PC-9 (cell line): ENCODE results near the gene LAMA5. TPM values are rescaled to one million over a fixed set of nuclear protein-coding genes. Genes with fewer than 3 reads are reported as not detected.

ENCODE experiments used
- BruUV-seq: library from RNA; stranded (reverse); fragments of 400-500 nt; replicated peaks from 2 replicates; lab custom pipeline; 2021; lab: Mats Ljungman, UMichigan
- CTCF ChIA-PET: fragments of 300-600 bp; sonication (Branson Sonifier 250); formaldehyde crosslinking; loops from one replicate; lab custom pipeline; 2022; ENCODE audit warnings: antibody characterized with exemption; lab: Charles Lee
- POLR2A ChIA-PET: fragments of 300-600 bp; sonication (Branson Sonifier 250); formaldehyde crosslinking; loops from one replicate; lab custom pipeline; 2022; ENCODE audit warnings: antibody characterized with exemption; ENCODE audit not compliant: unreplicated experiment; lab: Charles Lee
- DNase-seq, 2 experiments: peaks; one replicate each; pipeline versions ENCODE4 v3.0.0 to v3.0.0-alpha.2; 2015 to 2022; ENCODE audit warnings: mixed read lengths in 1 of 2
- H2AFZ ChIP-seq: fragments of 200-600 bp; sonication (generic); 2 replicates; pipeline ENCODE4 v1.8.1; 2017; ENCODE audit warnings: antibody characterized with exemption
- H3F3A ChIP-seq: fragments of 200-600 bp; sonication (generic); 2 replicates; pipeline ENCODE4 v1.8.1; 2017; ENCODE audit warnings: antibody characterized with exemption, mild to moderate bottlenecking, low read depth; ENCODE audit not compliant: insufficient read depth
- H3K27ac ChIP-seq: fragments of 200-600 bp; sonication (generic); 2 replicates; pipeline ENCODE4 v1.6.1; 2016; ENCODE audit warnings: mixed run types
- H3K27me3 ChIP-seq: fragments of 200-600 bp; sonication (generic); 2 replicates; pipeline ENCODE4 v1.6.1; 2016; ENCODE audit warnings: low read depth, mixed run types; ENCODE audit not compliant: insufficient read depth
- H3K36me3 ChIP-seq: fragments of 200-600 bp; sonication (generic); 2 replicates; pipeline ENCODE4 v1.6.1; 2016; ENCODE audit warnings: low read depth, mixed run types
- H3K4me1 ChIP-seq: fragments of 200-600 bp; sonication (generic); replicated peaks from 2 replicates; pipeline ENCODE4 v1.6.1; 2016; ENCODE audit warnings: mixed run types; ENCODE audit not compliant: insufficient read depth
- H3K4me2 ChIP-seq: fragments of 200-600 bp; sonication (generic); 2 replicates; pipeline ENCODE4 v1.6.1; 2017; ENCODE audit warnings: mixed run types
- H3K4me3 ChIP-seq: fragments of 200-600 bp; sonication (generic); 2 replicates; pipeline ENCODE4 v1.6.1; 2016; ENCODE audit warnings: mixed run types
- H3K79me2 ChIP-seq: fragments of 200-600 bp; sonication (generic); 2 replicates; pipeline ENCODE4 v1.6.1; 2017; ENCODE audit warnings: low read depth, mixed run types
- H3K9me2 ChIP-seq: fragments of 200-600 bp; sonication (generic); 2 replicates; pipeline ENCODE4 v1.8.1; 2017; ENCODE audit warnings: mild to moderate bottlenecking; ENCODE audit not compliant: insufficient read depth
- H3K9me3 ChIP-seq: fragments of 200-600 bp; sonication (generic); 2 replicates; pipeline ENCODE4 v1.8.1; 2016; ENCODE audit warnings: low read depth; ENCODE audit not compliant: insufficient read depth
- H4K20me1 ChIP-seq: fragments of 200-600 bp; sonication (generic); 2 replicates; pipeline ENCODE4 v1.8.1; 2017; ENCODE audit not compliant: insufficient read depth
- EZH2 ChIP-seq: fragments of 200-600 bp; sonication (generic); IDR thresholded peaks from 2 replicates; pipeline ENCODE4 v1.8.0; 2017; ENCODE audit warnings: antibody characterized with exemption, low read depth
- intact Hi-C: fragments of 100-400 bp; cut with micrococcal nuclease; formaldehyde crosslinking; loops from one replicate; pipeline ENCODE4 v1.10.0; 2022; ENCODE audit not compliant: unreplicated experiment
- total RNA-seq: library from RNA; stranded (reverse); gene quantifications from 2 replicates; pipeline ENCODE4 v1.2.3, GENCODE V29; 2021
- TF ChIP-seq, protein P1 (sequence below): fragments of 200-600 bp; sonication (generic); conservative IDR thresholded peaks from 2 replicates; pipeline ENCODE4 v1.6.1; 2017; ENCODE audit warnings: mixed run types, antibody characterized with exemption, mild to moderate bottlenecking, moderate library complexity

The LAMA5 gene
- total RNA-seq, 1 experiment from 2014 or later, result 700 TPM

DNA sequence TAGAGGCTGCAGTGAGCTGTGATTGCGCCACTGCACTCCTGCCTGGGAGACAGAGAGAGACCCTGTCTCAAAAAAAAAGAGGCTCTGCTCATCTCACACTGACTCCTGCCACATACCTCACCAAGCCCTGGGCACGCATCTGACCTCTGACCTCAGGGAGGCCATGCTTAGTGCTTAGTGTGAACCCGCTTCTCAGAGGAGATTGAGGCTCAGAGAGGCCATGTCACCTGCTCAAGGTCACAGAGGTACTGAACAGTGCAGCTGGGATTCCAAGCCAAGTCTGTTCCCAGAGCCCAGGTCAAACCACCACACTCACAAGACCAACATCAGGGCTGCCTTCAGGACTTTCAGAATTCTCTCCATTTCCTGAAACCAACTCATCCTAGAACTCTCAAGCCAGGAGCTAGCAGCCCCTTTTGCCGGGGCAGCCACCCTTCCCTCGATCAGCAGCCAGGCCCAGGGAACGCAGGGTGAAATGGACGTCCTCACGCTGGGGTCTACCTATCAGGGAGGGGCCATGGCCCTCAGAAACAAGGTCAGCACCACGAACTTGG lies 37.1 kb upstream of the LAMA5 start:
- ChIA-PET POLR2A (no interaction called here), CTCF (no interaction called here)
- Histone ChIP-seq H3F3A (peaks cover 26% of the 10 kb centered on the region; the same call in 1 of the 2 replicates), H3K4me1 (peaks cover 18% of the 10 kb centered on the region), H3K36me3 (no peaks in the 10 kb centered on the region), H3K4me3 (no peak overlapping the region), H3K27ac (no peak overlapping the region), H3K9me2 (no peaks in the 10 kb centered on the region), H3K4me2 (no peak overlapping the region), H3K9me3 (no peaks in the 10 kb centered on the region), H3K79me2 (no peaks in the 10 kb centered on the region), H3K27me3 (no peaks in the 10 kb centered on the region), H4K20me1 (peaks cover 4% of the 10 kb centered on the region; the same call in 1 of the 2 replicates), H2AFZ (no peak overlapping the region)
- BruUV-seq, result no TSS peak
- DNase-seq, result no peak
- intact Hi-C loops, result loop anchor here (10.0 kb wide), 1 partner anchor 389 kb away; no protein-coding TSS in a partner anchor
- TF ChIP-seq, protein P1, sequence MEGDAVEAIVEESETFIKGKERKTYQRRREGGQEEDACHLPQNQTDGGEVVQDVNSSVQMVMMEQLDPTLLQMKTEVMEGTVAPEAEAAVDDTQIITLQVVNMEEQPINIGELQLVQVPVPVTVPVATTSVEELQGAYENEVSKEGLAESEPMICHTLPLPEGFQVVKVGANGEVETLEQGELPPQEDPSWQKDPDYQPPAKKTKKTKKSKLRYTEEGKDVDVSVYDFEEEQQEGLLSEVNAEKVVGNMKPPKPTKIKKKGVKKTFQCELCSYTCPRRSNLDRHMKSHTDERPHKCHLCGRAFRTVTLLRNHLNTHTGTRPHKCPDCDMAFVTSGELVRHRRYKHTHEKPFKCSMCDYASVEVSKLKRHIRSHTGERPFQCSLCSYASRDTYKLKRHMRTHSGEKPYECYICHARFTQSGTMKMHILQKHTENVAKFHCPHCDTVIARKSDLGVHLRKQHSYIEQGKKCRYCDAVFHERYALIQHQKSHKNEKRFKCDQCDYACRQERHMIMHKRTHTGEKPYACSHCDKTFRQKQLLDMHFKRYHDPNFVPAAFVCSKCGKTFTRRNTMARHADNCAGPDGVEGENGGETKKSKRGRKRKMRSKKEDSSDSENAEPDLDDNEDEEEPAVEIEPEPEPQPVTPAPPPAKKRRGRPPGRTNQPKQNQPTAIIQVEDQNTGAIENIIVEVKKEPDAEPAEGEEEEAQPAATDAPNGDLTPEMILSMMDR, result no peak
- TF ChIP-seq EZH2, result no peak

DNA sequence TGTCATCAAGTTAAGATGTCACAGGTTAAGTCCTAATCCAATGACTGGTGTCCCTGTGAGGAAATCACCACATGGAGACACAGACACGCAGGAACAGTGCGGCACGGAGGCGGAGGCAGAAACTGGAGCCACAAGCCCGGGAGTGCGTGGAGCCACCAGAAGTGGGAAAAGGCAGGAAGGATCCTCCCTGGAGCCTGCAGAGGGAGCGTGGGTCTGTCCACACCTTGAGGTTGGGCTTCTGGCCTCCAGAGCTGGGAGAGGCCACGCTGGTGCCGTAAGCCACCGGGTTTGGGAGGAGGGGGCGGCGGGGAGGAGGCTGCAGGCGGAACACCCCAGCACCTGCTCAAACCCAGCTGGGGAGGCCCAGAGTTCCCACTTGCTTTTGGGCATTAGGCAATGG lies 36.2 kb upstream of the LAMA5 start:
- H3K4me1 ChIP-seq, result peaks cover 18% of the 10 kb centered on the region
- intact Hi-C loops, result loop anchor here (10.0 kb wide), 1 partner anchor 389 kb away; no protein-coding TSS in a partner anchor
- peaks cover 22% of the 10 kb centered on the region; the same call in 1 of the 2 replicates for H3F3A ChIP-seq
- H3K9me2 ChIP-seq, result no peaks in the 10 kb centered on the region
- no peak for DNase-seq
- no peaks in the 10 kb centered on the region for H3K9me3 ChIP-seq
- no peaks in the 10 kb centered on the region for H3K27me3 ChIP-seq
- ChIA-PET CTCF (no interaction called here), POLR2A (no interaction called here)
- H3K79me2 ChIP-seq, result no peaks in the 10 kb centered on the region
- no peaks in the 10 kb centered on the region for H3K36me3 ChIP-seq
- no peak overlapping the region for H3K4me2 ChIP-seq
- H3K4me3 ChIP-seq, result no peak overlapping the region
- H3K27ac ChIP-seq, result no peak overlapping the region
- no TSS peak for BruUV-seq
- TF ChIP-seq, protein P1, result no peak
- no peak for TF ChIP-seq EZH2
- peaks cover 4% of the 10 kb centered on the region; the same call in 1 of the 2 replicates for H4K20me1 ChIP-seq
- H2AFZ ChIP-seq, result no peak overlapping the region

DNA sequence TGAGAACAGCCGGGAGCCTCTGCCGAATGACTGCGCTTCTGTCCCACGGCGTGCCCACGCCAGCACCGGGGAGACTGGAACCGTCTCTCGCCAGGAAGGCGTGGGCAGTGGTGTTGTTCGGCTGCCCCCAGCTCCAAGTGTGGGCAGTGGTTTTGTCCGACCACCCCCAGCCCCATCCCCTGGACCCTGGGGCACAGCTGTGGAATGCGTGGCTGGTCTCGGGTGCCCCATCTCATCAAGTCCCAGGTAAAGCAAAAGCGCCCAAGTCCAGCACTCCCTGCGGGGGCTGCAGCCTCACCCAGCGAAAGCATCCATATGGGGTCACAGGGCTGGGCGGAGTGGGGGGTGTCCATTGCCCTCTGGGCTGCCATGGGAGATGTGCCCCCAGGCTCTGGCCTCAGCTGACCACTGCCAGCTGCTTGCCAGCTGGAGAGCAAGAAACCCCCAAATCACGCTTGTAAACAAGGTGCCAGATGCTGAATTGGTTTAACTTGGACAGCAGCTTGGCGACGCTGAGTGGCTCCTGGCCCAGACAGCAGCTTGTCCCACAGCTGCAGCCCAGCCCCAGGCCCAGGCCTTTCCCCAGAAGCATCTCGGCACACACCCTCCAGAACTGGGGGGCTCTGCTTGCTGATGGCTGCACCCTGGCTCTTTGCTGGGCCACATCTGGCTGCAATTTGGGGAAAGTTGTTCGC lies 35.5 kb upstream of the LAMA5 start:
- Histone ChIP-seq H3K79me2 (no peaks in the 10 kb centered on the region), H3K4me1 (peaks cover 15% of the 10 kb centered on the region), H3K4me3 (no peak overlapping the region), H3K9me2 (no peaks in the 10 kb centered on the region), H3K9me3 (no peaks in the 10 kb centered on the region), H2AFZ (no peak overlapping the region), H3F3A (peaks cover 19% of the 10 kb centered on the region; the same call in 1 of the 2 replicates), H3K27me3 (no peaks in the 10 kb centered on the region), H3K27ac (no peak overlapping the region), H4K20me1 (peaks cover 4% of the 10 kb centered on the region; the same call in 1 of the 2 replicates), H3K4me2 (no peak overlapping the region), H3K36me3 (no peaks in the 10 kb centered on the region)
- intact Hi-C loops, result loop anchor here (10.0 kb wide), 1 partner anchor 388 kb away; no protein-coding TSS in a partner anchor
- ChIA-PET POLR2A (no interaction called here), CTCF (no interaction called here)
- DNase-seq, result no peak
- BruUV-seq, result no TSS peak
- TF ChIP-seq, protein P1, result no peak
- TF ChIP-seq EZH2, result no peak
